ENCODE results near the gene TCF15. TPM values are rescaled to one million over a fixed set of nuclear protein-coding genes. Genes with fewer than 3 reads are reported as not detected.
A peak's percentile ranks its signal among the peaks of the same experiment; 100 is the strongest.

TCF15 gene
- total RNA-seq, 4 donors from 2014 or later, result 0.51 to 1.0 (median 0.97) TPM; not detected in 1

DNA sequence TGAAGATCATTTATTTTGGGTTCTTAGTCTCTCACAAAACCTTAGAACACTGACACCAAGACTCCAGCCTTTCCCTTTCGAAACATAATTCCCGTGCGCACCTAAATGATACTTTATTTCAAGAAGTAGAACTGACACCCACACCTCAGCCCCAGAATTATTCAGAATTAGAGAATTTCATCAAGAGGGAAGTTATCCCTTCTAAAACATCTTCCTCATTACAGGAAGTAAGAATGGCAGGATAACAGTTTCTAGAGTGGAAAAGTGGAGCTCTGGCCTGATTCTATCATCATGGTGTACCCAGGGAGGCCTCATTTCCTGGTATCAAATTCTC is 44.3 kb upstream of the TCF15 start:
- no peaks in the 10 kb centered on the region for H3K36me3 ChIP-seq
- intact Hi-C loops (cut with DNase I; ENCODE audit: low total_unique reads), result no loop called here
- TF ChIP-seq, protein P1, sequence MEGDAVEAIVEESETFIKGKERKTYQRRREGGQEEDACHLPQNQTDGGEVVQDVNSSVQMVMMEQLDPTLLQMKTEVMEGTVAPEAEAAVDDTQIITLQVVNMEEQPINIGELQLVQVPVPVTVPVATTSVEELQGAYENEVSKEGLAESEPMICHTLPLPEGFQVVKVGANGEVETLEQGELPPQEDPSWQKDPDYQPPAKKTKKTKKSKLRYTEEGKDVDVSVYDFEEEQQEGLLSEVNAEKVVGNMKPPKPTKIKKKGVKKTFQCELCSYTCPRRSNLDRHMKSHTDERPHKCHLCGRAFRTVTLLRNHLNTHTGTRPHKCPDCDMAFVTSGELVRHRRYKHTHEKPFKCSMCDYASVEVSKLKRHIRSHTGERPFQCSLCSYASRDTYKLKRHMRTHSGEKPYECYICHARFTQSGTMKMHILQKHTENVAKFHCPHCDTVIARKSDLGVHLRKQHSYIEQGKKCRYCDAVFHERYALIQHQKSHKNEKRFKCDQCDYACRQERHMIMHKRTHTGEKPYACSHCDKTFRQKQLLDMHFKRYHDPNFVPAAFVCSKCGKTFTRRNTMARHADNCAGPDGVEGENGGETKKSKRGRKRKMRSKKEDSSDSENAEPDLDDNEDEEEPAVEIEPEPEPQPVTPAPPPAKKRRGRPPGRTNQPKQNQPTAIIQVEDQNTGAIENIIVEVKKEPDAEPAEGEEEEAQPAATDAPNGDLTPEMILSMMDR (IDR thresholded peaks at IDR 0.05), result no peak
- TF ChIP-seq POLR2A (IDR thresholded peaks at IDR 0.05), result no peak
- H3K4me1 ChIP-seq, result no peaks in the 10 kb centered on the region
- no peak overlapping the region for H3K27ac ChIP-seq
- no peak overlapping the region for H3K4me3 ChIP-seq
- no peaks in the 10 kb centered on the region for H3K9me3 ChIP-seq
- H3K27me3 ChIP-seq, result no peaks in the 10 kb centered on the region
- DNase-seq, result no peak

DNA sequence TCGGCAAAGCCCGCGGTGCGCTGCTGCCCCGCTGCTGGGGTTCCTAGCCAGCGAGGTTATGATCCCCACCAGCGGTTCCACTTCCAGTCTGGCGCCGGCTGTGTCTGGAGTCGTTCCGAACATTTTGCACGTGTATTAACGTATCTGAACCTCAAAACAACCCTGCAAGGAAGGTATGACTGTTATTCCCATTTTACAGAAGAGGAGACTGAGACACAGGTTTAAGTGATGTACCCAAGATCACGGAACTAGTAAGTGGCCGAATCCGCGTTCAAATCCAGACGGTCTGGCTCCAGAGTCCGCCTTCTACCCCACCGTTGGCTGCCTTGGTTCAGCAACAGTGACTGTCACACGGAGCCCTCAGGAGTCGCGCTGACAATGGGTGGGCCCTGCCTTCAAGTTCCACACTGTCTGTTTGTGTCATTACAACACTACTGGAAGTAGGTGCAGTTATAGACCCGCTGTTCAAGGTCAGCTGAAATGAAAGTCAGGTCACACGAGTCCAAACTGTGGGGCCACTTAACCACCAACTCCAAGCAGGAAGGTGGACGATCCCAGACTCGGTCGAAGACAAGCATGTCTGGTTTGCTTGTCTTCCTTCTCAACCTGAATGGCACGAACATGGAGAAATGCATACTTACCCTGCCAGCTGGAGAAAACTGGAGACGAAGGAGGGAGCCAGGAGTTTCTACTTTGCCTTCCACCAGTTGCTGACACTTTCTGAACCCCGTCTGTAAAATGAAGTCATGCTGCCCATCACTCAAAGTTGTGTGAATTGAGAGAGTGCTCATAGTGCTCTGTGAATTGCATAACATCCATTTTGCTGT is 43.7 kb upstream of the TCF15 start:
- Histone ChIP-seq H3K27ac (peak overlapping the region; percentile 77 to 93), H3K9me3 (no peaks in the 10 kb centered on the region), H3K4me3 (peak overlapping the region; percentile 50 to 77), H3K27me3 (no peaks in the 10 kb centered on the region), H3K36me3 (no peaks in the 10 kb centered on the region), H3K4me1 (no peaks in the 10 kb centered on the region)
- intact Hi-C loops (cut with DNase I; ENCODE audit: low total_unique reads), result no loop called here
- no peak for DNase-seq
- TF ChIP-seq POLR2A (IDR thresholded peaks at IDR 0.05), result no peak
- TF ChIP-seq, protein P1 (IDR thresholded peaks at IDR 0.05), result no peak

DNA sequence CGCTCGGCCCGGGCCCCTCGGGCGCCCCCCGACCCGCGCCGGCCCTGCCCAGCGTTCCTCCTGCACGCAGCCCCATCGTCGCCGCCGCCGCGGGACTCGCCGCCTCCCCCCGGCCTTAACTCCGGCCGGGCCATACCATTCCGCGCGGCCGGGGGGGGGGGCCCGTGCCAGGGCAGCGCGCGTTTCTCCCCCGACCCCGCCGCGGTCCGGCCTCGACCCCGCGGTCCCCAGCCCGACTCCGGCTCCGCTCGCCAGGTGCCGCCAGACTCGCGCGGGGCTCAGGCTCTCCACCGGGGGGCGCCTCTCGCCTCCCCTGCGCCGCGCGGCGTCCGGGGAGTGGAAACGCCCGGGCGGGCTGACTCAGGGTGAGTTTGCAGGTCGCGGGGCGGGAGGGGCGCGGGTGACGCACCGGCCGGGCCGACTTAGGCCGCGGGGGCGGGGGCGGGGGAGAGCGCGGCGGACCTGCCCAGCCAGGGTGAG is 43.0 kb upstream of the TCF15 start, which contains the start of gene SRXN1:
Gene SRXN1, minus strand, starts transcription at position 91 of the 480 bp plus-strand sequence. Its CDS starts 15 bp downstream, at position 76.
- peak within 1 kb of the TSS; percentile 77 to 93 for H3K27ac ChIP-seq
- peak; percentile 89 to 90 for DNase-seq
- H3K27me3 ChIP-seq, result no peaks in the 10 kb centered on the region
- no peaks in the 10 kb centered on the region for H3K36me3 ChIP-seq
- peak in 1 of 2 donors; percentile 77 for TF ChIP-seq POLR2A (IDR thresholded peaks at IDR 0.05)
- TF ChIP-seq, protein P1 (IDR thresholded peaks at IDR 0.05), result peak; percentile 9 to 70 (median 64)
- no peaks in the 10 kb centered on the region for H3K9me3 ChIP-seq
- H3K4me1 ChIP-seq, result no peaks in the 10 kb centered on the region
- H3K4me3 ChIP-seq, result peak within 1 kb of the TSS; percentile 50 to 77
- intact Hi-C loops (cut with DNase I; ENCODE audit: low total_unique reads), result no loop called here

DNA sequence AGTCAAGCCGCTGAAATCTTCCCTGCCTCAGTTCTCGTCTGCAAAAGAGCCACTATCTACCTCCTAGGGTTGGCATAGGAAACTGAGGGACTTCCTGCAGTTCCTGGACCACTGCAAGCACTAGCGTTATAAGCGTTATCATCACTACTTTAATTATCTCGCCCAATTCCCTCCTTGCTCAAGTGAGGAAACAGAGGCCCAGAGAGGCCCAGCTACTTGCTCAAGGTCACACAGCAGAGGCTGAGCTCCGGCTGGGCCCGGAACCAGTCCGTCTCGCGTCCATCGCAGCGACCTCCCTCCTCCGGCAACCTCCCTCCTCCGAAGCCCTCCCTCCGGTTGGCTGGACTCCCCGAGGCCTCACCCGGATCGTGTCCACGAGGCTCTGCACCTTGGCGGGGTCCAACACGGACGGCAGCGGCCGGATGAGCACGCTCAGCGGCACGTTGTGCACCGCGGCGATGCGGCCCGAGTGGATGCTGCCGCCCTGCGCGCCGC is 42.6 kb upstream of the TCF15 start:
- H3K9me3 ChIP-seq, result no peaks in the 10 kb centered on the region
- intact Hi-C loops (cut with DNase I; ENCODE audit: low total_unique reads), result no loop called here
- TF ChIP-seq, protein P1 (IDR thresholded peaks at IDR 0.05), result no peak
- TF ChIP-seq POLR2A (IDR thresholded peaks at IDR 0.05), result no peak
- no peaks in the 10 kb centered on the region for H3K4me1 ChIP-seq
- H3K27me3 ChIP-seq, result no peaks in the 10 kb centered on the region
- H3K4me3 ChIP-seq, result peak overlapping the region; percentile 50 to 77
- no peaks in the 10 kb centered on the region for H3K36me3 ChIP-seq
- peak overlapping the region; percentile 77 to 93 for H3K27ac ChIP-seq
- peak in 1 of 2 donors; percentile 52 for DNase-seq
